NCI-H1694 treated with DMSO at 0.1 percent for 48 hours (cell line): ENCODE results near the gene MID2.
A peak's percentile ranks its signal among the peaks of the same experiment; 100 is the strongest.
"Not testable (repeated sequence)": the region's sequence is repeated elsewhere in the genome, so short reads cannot be mapped to it uniquely, and the experiment has no call there.

ENCODE experiments used
- DNase-seq: peaks from one replicate; lab custom pipeline; 2025; lab: John Stamatoyannopoulos, UW

Gene MID2

GRCh38 chrX:107842715-107843400 lies 17.2 kb downstream of the MID2 start:
- no peak for DNase-seq

DNA sequence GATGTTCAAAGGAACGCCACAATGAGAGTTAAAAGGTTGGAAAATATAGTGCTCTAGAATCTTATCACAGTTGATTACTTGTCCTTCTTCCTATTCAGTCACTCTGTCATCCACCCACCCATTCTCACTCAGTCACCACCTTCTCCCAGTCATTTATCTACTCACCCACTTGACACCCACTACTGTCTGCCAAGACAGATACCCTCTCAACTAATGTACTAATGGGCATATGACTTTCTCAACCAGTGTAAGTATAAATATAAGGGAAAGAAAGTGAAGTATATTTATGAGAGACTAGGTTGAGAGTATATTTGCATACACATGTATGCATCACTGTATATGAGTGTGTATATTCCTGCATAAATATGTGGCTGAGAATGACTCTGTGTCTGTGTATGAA lies 20.0 kb downstream of the MID2 start:
- no peak for DNase-seq

- DNase-seq = peak; percentile 12
Observed at GRCh38 chrX:107848591-107848990, 22.9 kb downstream of the MID2 start.

- DNase-seq = peak; percentile 19
Observed at GRCh38 chrX:107849747-107850421, 24.2 kb downstream of the MID2 start.

DNA sequence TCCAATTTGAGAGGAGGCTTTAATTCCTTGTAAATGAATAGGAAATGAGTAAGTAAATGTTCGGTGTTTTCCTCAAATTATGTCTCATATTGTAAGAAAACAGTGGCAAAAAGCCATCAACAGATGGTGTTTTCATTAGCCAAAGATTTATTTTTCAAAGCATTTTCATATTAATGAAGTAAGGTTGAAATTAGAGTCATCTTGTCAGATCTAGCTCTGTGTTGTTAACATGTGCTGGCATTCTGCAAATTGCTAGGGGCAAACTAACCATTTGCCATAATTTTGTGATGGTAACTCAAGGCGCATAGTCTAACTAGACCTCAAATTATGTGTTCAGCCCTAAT lies 24.7 kb downstream of the MID2 start:
- peak; percentile 23 for DNase-seq

DNA sequence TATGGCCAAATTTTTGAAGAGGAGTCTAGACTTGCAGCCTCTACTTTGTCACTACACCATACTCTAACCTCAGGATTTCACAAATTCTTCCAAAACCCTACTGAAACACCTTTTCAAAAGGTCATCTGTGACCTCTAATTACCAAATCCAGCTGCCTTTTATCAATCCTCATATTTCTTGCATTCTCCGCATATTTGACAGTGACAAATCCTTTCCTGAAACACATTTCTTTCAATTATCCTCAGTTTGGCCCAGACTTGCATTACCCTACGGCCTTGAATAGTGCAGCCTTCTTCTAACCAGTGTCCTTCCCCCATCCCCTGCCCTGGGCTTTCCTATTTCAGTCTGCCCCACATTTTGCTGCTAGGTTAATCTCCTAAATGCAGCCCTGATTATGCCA lies 25.5 kb downstream of the MID2 start:
- no peak for DNase-seq

DNA sequence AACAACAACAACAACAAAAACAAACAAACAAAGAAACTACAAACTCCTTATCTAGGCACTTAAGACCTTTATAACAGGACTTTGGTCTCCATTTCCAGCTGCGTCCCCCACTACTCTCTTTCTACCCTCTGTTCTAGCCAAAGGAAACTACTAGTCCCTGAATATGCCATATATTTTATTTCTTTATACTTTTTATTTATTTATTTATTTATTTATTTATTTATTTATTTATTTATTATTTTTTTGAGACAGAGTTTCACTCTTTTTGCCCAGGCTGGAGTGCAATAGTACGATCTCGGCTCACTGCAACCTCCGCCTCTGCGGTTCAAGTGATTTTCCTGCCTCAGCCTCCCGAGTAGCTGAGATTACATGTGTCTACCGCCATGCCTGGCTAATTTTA lies 26.0 kb downstream of the MID2 start:
- DNase-seq = not testable (repeated sequence)

DNA sequence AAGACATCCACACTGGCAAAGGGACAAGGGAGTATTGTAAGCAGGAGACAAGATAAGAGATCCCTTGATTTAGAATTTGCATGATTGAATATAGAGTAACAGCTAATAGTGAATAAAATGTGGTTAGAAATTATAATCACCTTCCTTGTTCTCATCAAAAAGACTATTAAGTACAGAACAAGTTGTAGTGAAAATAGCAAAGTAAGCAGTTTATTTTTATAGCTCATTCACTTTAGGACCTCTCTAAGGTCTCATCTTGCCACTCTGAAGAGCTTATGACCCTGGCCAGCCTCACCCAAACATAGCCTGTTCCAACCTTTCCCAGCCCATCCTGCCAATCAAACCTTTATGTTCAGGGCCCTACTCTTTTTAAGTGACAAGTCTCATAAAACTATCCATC lies 30.6 kb downstream of the MID2 start:
- DNase-seq = no peak

DNA sequence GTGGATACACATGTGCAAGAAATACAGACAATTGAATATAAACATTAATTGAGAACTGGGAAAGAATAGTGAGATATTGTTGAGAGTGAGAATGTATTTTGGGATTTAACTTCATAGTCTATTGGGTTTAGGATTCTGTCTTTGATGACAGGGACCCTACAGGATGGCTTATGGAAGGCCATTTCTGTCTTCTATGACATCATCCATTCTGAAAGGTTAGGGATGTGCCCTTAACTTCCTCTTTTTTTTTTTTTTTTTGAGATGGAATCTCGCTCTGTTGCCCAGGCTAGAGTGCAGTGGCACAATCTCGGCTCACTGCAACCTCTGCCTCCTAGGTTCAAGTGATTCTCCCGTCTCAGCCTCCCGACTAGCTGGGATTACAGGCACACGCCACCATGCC lies 31.4 kb downstream of the MID2 start:
- DNase-seq = not testable (repeated sequence)

DNA sequence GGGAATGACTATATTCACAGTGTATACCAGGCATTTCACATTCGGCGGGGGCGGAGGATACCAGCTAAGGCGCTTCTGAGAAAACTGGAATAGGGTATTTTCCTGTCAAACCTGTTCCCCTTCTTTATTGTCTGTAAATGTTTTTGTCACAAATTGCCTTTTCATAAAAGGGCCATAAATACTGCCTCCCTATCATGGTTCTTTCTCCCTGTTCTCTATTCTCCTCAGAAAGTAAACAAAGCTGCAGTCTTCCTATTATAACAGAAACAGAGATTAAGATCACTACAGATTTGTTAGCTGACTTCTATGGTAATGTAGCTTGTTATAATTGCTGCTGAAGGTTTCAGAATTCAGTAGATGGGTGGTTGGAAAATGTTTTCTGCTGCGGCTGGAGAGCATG lies 32.2 kb downstream of the MID2 start:
- DNase-seq = no peak

DNA sequence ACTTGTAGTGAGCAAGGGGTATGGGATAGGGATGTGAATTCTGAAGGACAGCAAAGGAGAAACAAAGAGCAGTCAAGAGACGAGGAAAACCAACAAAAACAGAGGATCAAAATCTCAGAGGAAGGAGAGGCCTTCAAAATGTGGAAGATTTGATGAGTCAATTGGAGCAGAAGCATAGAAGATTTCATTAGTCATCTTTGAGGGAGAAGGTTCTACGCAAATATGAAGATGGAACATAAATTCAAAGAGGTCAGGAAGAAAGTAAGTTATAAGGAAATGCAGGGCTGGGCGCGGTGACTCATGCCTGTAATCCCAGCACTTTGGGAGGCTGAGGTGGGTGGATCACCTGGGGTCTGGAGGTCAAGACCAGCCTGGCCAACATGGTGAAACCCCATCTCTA lies 35.4 kb downstream of the MID2 start:
- DNase-seq = no peak

GRCh38 chrX:107871136-107871535 lies 45.5 kb downstream of the MID2 start:
- DNase-seq = no peak

DNA sequence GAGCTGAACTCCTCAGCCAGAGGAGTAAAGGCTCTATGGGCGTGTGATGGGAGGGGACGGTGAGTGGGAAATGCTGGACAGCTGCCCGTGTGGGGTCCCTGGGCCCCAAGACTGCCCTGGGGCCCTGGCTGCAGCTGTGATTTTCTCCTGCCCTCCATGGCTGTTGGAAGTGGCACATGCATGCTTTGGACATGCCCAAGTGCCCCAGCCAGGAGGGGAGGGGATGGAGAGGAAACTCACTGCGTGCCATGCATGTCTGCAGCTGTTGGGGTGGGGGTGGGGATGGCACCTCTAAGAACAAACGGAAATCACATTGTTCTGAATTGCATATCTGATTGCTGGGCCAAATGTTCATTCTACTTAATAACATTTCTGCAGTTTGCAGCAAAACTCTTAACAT lies 52.4 kb downstream of the MID2 start:
- DNase-seq = no peak

DNA sequence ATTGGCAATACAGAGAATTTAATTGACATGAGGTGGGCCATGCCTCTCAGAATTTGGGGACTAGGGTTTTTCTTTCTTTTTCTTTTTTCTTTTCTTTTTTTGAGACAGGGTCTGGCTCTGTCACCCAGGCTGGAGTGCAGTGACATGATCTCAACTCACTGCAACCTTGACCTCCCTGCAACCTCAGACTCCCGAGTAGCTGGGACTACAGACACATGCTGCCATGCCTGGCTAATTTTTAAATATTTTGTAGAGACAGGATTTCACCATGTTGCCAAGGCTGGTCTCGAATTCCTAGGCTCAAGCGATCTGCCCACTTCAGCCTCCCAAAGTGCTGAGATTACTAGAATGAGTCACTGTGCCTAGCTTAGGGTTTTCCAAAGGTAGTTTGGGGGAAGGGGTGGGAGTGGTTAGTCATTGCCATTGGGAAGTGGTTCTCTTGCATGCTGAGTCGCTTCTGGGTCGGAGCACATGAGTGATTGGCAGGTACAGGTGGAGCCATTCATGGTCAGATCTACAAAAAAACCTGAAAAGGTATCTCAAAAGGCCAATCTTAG lies 54.5 kb downstream of the MID2 start:
- no peak for DNase-seq

DNA sequence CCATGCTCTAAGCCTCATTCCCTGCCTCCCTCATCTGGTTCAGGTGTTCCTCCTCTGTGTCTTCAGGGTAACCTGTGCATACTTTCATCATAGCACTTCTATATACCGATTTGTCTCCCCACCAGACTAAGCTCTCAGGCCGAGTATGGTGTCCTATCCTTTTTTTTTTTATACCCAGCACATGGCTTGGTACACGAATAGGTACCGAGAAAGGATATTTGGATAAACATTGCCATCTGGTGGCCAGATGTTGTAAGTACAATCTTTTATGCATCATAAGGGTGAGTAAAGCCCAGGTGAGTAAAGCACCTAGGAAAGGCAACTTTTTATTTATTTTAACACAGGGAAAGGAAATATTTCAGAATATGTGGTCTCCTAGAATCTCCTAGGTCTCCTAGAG lies 68.4 kb downstream of the MID2 start:
- peak; percentile 49 for DNase-seq

GRCh38 chrX:107902721-107903120 lies 77.1 kb downstream of the MID2 start:
- no peak for DNase-seq

DNA sequence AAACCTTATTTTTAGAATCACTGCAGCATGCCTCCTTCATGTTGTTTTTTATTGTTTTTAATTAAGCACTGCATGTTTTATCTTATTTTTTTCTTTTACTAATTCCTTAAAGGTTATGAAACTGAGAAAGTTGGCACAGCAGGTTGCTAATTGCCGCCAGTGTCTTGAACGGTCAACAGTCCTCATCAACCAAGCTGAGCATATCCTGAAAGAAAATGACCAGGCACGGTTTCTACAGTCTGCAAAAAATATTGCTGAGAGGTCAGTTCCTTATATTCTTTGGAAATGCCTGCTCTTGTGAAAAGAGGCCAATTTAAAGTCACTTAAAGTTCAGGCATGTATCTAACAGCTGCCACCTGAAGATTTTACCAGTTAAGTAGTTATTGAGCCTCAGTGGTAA lies 79.7 kb downstream of the MID2 start:
- DNase-seq = no peak

- DNase-seq = no peak
Observed at GRCh38 chrX:107924136-107924746, 98.6 kb downstream of the MID2 start.

DNA sequence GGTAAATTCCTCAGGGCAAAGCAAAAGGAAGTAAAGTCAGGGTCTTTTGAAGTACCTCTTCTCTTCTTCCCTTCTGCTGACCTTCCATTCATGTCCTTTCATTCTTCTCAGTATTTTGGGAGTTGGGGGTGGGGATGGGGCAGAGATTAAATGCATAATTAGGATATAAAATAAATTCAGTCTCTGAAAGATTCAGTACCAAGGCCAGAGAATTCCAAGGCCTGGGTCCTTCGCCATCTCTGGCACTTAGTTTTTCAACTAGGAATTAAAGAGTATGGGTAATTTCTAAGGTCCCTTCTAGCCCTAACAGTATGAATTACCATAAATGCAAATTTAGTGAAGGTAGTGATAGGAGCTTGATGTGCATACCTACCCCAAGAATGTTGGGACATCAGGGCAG lies 108.6 kb downstream of the MID2 start:
- no peak for DNase-seq

DNA sequence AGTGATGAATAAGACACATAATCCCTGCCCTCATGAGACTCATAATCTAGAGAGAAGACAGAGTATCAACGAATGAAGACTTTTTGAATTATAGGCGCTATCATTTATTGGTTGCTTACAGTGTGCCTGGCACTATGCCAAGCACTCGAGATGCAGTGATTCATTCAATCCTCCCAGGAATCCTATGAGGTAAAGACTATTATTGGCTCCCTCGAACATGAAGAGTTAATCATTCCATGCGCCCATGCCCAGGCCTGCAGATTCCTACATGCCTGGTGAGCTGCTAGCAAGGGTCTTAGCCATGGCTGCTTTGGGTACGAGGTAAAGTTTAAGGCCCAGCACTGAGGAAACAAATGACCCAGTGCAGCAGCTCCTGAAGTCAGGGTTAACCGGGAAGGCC lies 109.5 kb downstream of the MID2 start:
- no peak for DNase-seq

GRCh38 chrX:107935664-107936433 lies 110.2 kb downstream of the MID2 start:
- no peak for DNase-seq

- no peak for DNase-seq
Observed at GRCh38 chrX:107936434-107936730, 110.7 kb downstream of the MID2 start.

DNA sequence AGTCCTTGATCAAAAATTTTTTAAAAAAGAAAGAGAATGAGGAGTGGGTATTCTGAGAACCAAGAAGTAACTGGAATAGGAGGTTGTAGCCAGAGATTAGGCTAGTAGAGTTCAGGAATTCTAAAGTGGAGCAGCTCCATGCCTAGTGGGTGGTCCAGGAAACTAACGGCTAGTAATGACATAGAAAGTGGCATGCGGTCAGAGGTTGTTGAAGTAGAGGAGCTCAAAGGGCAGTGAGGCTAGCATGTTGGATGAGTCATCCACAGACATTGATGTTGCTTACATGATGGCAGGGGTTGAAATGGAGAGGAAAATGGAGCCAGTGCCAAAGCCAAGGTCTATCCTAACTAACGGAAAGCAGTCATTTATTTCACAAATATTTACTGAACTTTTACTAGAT lies 114.4 kb downstream of the MID2 start:
- no peak for DNase-seq
